Fibroblast of pulmonary artery (primary cell): ENCODE data around the gene DNMT3B.

Experiments used
- DNase-seq: peaks from one replicate; pipeline ENCODE4 v3.0.0-alpha.2; 2010; ENCODE audit warnings: low read depth
- H3K4me3 ChIP-seq: replicated peaks from 2 replicates; pipeline ENCODE4 v1.5.1; 2011; ENCODE audit warnings: low read depth, mild to moderate bottlenecking, control low read depth, low read length, moderate library complexity
- TF ChIP-seq, protein P1 (sequence below): IDR thresholded peaks from 2 replicates; pipeline ENCODE4 v1.5.1; 2011; ENCODE audit warnings: mild to moderate bottlenecking, control low read depth, low read length, inconsistent platforms; ENCODE audit errors: missing control alignments

DNMT3B gene

GRCh38 chr20:32846852-32847251 lies 84.7 kb downstream of the DNMT3B start:
- no peak for DNase-seq
- TF ChIP-seq, protein P1, sequence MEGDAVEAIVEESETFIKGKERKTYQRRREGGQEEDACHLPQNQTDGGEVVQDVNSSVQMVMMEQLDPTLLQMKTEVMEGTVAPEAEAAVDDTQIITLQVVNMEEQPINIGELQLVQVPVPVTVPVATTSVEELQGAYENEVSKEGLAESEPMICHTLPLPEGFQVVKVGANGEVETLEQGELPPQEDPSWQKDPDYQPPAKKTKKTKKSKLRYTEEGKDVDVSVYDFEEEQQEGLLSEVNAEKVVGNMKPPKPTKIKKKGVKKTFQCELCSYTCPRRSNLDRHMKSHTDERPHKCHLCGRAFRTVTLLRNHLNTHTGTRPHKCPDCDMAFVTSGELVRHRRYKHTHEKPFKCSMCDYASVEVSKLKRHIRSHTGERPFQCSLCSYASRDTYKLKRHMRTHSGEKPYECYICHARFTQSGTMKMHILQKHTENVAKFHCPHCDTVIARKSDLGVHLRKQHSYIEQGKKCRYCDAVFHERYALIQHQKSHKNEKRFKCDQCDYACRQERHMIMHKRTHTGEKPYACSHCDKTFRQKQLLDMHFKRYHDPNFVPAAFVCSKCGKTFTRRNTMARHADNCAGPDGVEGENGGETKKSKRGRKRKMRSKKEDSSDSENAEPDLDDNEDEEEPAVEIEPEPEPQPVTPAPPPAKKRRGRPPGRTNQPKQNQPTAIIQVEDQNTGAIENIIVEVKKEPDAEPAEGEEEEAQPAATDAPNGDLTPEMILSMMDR, result no peak

DNA sequence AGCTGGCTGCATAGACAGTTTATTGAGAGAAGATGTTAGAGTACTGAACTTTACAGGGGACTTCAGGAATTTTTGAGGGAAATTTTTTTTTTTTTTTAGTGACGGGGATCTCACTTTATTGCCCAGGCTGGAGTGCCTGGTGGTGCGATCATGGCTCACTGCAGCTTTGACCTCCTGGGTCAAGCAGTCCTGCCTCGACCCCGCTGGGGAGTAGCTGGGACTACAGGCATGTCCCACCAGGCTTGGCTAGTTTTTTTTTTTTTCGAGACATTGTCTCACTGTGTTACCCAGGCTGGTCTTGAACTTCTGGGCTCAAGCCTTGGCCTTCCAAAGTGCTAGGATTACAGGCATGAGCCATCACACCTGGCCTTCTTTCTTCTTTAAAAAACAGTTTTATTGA lies 85.8 kb downstream of the DNMT3B start:
- H3K4me3 ChIP-seq, result no peak overlapping the region
- no peak for DNase-seq
- TF ChIP-seq, protein P1, result no peak

More at GRCh38 chr20:32846852-32847251, 84.7 kb downstream of the DNMT3B start:
- H3K4me3 ChIP-seq, result no peak overlapping the region

- no peak for DNase-seq
- TF ChIP-seq, protein P1, result no peak
- no peak overlapping the region for H3K4me3 ChIP-seq
These were observed 86.7 kb downstream of the DNMT3B start for GRCh38 chr20:32848846-32849245.

DNA sequence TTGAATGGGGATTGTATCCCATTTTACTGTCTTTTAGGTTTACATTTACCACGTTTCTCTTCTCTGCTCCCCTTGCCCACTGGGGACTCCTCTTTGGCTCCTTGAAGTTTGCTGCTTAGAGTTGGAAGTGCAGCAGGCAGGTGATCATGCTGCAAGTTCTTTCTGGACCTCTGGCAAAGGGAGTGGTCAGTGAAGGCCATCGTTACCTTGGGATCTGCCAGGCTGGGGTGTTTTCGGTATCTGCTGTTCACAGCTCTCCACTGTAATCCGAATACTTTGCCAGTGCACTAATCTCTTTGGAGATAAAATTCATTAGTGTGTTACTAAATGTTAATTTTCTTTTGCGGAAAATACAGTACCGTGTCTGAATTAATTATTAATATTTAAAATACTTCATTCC lies 87.4 kb downstream of the DNMT3B start:
- TF ChIP-seq, protein P1, result no peak
- no peak for DNase-seq
- H3K4me3 ChIP-seq, result no peak overlapping the region

- no peak overlapping the region for H3K4me3 ChIP-seq
- TF ChIP-seq, protein P1, result no peak
- DNase-seq, result no peak
These were observed 93.2 kb downstream of the DNMT3B start for GRCh38 chr20:32855387-32855786.

GRCh38 chr20:32858189-32858588 lies 96.0 kb downstream of the DNMT3B start:
- DNase-seq, result no peak
- no peak overlapping the region for H3K4me3 ChIP-seq
- TF ChIP-seq, protein P1, result no peak
